Stimulated activated naive CD8-positive, alpha-beta T cell treated with anti-CD3 and anti-CD28 coated beads, Interleukin-15, Interleukin-2, amounts not matched to agents 100 ng/mL and 50 ng/mL, for 24 hours (primary cell): Measurements from ENCODE around the gene ITPRIP.

Experiments
- H3K27ac Mint-ChIP-seq: one replicate; pipeline ENCODE4 v1.8.0; 2021; ENCODE audit warnings: mild to moderate bottlenecking, mixed read lengths
- H3K27me3 Mint-ChIP-seq: one replicate; pipeline ENCODE4 v1.8.0; 2021; ENCODE audit warnings: mixed read lengths
- H3K36me3 Mint-ChIP-seq: one replicate; pipeline ENCODE4 v1.8.0; 2021; ENCODE audit warnings: low read depth, mixed read lengths
- H3K4me1 Mint-ChIP-seq: one replicate; pipeline ENCODE4 v1.8.0; 2021; ENCODE audit warnings: low read depth, mixed read lengths
- H3K4me3 Mint-ChIP-seq: one replicate; pipeline ENCODE4 v1.8.0; 2021; ENCODE audit warnings: mild to moderate bottlenecking, mixed read lengths
- H3K9me3 Mint-ChIP-seq: one replicate; pipeline ENCODE4 v1.8.0; 2021; ENCODE audit warnings: mixed read lengths

ITPRIP gene

DNA sequence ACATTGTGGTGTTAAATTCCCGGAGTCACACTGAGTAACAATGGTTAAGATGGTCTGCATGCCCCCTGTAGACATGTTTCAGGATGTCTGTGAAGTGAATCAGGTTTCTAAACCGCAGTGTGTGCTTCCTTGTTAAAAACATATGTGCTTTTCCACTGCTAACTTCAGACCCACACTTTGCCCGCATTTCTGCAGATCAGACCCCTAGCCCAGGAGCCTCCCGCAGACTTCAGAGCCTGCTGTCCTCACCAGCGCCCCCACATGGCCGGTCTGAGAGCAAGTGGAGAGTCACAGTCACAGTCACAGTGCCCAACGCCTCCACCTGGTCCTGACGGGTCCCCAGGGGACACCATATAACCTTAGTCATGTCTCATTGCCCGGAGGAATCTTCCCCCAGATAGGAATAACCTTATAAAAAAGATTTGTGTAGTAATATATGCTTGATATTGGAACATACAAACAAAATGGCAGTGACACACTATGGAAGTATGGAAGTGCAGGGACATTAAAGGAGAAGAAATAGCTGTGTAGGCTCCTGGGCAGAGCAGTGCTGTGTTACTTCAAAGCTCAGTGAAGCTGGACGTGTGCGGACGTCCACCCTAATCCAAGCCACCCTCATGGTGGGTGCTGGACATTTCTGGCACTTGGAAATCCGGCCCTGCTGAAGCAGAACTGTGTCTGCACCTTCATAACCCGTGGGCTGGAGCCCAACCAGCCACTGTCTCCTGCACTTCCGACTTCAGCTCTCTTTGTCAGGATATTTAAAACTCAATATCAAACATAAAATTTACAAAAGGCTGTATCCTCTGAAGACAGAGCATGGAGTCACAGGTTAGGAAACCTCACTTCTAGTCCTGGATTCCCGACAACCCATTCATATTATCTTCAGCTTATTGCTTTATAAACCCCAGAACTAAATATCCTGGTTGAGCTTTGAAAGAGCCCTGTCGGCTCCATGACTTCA, 40.3 kb downstream of the ITPRIP start:
- peaks cover 2% of the 10 kb centered on the region for H3K27me3 Mint-ChIP-seq
- no peak overlapping the region for H3K27ac Mint-ChIP-seq
- H3K4me3 Mint-ChIP-seq: no peak overlapping the region
- H3K9me3 Mint-ChIP-seq: no peaks in the 10 kb centered on the region
- H3K4me1 Mint-ChIP-seq: peaks cover 40% of the 10 kb centered on the region
- H3K36me3 Mint-ChIP-seq: peaks cover 8% of the 10 kb centered on the region

DNA sequence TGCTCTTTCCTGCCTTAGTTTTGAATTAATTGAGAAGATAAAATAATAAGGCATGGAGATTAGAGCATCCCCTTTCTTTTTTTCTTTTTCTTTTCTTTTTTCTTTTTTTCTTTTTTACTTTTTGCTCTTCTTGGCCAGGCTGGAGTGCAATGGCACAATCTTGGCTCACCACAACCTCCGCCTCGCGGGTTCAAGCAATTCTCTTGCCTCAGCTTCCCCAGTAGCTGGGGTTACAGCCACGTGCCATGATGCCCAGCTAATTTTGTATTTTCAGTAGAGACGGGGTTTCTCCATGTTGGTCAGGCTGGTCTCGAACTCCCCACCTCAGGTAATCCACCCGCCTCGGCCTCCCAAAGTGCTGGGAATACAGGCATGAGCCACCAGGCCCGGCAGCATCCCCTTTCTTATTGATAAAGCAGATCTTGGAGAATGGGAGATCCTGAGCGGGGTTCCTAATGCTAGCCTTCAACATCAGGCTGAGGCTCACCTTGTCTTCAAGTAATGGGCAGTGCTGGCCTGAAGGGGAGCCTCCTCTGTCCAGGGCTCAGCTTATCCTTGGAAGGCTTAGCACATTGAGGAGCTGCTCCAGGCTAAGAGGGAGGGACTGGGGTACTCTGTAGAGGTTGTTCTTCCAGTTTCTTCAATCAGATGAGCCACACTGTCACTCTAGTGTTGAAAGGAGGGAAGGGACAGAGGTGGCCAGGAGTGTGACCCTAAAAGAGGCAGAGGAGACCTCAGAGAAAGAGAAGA, 41.4 kb downstream of the ITPRIP start:
- H3K4me1 Mint-ChIP-seq: peaks cover 37% of the 10 kb centered on the region
- H3K9me3 Mint-ChIP-seq: no peaks in the 10 kb centered on the region
- peaks cover 2% of the 10 kb centered on the region for H3K27me3 Mint-ChIP-seq
- peaks cover 4% of the 10 kb centered on the region for H3K36me3 Mint-ChIP-seq
- H3K27ac Mint-ChIP-seq: no peak overlapping the region
- no peak overlapping the region for H3K4me3 Mint-ChIP-seq

DNA sequence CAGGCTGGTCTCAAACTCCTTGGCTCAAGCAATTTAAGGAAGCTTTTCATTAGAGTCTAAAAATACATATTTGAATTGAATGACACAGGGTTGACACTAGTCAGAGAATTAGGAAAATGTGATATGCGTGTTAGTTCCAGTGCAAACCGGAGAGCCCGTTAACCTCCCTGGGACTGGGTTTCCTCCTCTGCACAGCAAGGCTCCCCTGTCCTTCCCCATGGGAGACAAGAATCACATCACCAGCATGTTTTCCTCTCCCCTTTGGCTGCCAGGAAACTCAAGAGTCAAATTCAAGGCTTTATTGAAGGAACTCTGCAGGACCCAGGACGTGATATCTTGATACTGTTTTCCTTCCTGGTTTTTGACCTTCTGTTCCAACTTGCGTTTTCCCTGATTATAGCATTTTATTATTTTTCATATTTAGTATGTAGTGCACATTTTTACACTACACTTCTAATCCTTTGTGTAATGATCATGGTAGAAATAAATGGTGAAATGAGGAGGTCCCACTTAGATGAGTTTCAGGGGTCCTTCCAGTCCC, 44.4 kb downstream of the ITPRIP start:
- Mint-ChIP-seq H3K27me3 (peaks cover 17% of the 10 kb centered on the region), H3K4me1 (peaks cover 19% of the 10 kb centered on the region), H3K27ac (no peak overlapping the region), H3K36me3 (no peaks in the 10 kb centered on the region), H3K4me3 (no peak overlapping the region), H3K9me3 (no peaks in the 10 kb centered on the region)

DNA sequence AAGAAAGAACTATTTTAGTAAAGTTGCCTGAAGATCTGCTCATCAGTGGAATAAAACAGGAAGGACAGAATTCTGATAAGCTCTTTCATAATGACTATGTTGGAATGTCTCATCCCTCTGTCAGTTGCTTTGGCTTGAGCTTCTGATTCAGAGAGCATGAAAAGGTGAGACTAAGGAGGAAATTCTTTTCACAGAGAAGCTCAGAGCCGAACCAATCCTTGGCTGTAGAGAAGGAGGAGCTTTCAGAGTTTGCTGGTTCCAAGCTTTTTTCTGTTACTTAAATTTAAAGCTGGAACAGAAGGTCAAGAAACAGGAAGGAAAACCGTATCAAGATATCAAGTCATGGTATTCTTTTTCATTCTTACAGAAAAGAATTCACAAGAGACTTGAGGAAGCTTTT, 45.3 kb downstream of the ITPRIP start:
- Mint-ChIP-seq H3K4me3 (no peak overlapping the region), H3K9me3 (no peaks in the 10 kb centered on the region), H3K36me3 (no peaks in the 10 kb centered on the region), H3K4me1 (peaks cover 19% of the 10 kb centered on the region), H3K27me3 (peaks cover 17% of the 10 kb centered on the region), H3K27ac (no peak overlapping the region)

DNA sequence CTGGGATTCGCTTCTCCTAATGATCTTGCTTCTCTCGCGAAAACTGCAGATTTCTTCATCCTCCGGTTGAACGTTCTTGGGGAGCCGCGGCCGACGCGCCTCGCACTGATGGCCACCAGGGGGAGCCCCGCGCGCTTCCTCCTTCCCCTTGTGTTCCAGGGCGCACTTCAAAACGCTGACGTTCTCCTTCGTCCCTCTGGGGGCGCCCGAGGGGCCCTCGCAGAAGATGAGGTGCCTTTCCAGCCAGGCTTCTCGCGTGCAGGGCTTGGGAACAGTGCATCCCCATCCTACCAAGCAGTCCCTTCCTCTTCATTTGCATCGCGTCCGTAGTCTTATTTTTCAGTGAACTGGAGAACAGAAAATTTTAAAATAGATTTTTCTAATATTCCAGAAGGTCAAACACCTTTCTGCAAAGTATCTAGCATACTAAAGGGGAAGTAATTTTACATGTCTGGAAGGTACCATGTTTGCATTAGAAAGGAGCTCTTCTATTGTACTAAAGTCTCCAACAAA, 46.8 kb downstream of the ITPRIP start:
- Mint-ChIP-seq H3K27ac (peak overlapping the region; percentile 67), H3K36me3 (no peaks in the 10 kb centered on the region), H3K9me3 (no peaks in the 10 kb centered on the region), H3K27me3 (peaks cover 20% of the 10 kb centered on the region), H3K4me1 (peaks cover 14% of the 10 kb centered on the region), H3K4me3 (no peak overlapping the region)

DNA sequence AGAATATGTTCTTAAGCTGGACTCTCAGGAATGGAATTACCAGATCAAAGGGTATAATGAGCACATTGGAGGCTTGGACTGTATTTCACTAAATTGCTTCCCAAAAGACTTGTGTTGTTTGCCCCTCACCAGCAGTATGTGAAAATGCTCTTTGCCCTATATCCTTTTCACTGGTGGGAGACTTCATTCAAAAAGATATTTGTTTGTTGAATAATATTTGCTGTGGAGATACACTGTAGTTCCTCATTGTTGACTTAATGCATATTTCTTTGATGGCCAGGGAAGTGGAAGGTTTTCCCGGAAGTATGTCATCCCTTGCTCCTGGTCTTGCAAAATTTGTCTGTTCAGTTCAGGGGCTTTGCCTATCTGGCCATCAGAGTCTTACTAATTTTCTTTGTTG, 49.9 kb downstream of the ITPRIP start:
- Mint-ChIP-seq H3K4me1 (peaks cover 14% of the 10 kb centered on the region), H3K27me3 (peaks cover 18% of the 10 kb centered on the region), H3K36me3 (no peaks in the 10 kb centered on the region), H3K27ac (no peak overlapping the region), H3K4me3 (no peak overlapping the region), H3K9me3 (no peaks in the 10 kb centered on the region)

DNA sequence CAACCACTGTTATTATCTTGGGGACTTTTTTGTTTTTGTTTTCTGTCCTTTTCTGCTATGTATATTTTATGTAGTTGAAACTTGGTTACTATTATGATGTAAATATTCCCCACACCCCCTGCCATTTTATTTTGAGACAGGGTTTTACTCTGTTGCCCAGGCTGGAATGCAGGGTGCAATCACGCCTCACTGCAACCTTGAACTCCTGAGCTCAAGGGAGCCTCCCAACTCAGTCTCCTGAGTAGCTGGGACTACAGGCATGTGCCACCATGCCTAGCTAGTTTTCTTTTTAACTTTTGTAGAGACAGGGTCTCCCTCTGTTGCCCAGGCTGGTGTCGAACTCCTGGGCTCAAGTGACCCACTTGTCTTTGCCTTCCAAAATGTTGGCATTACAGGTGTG, 51.3 kb downstream of the ITPRIP start:
- Mint-ChIP-seq H3K9me3 (no peaks in the 10 kb centered on the region), H3K27ac (no peak overlapping the region), H3K4me1 (peaks cover 6% of the 10 kb centered on the region), H3K36me3 (no peaks in the 10 kb centered on the region), H3K4me3 (no peak overlapping the region), H3K27me3 (peaks cover 18% of the 10 kb centered on the region)

DNA sequence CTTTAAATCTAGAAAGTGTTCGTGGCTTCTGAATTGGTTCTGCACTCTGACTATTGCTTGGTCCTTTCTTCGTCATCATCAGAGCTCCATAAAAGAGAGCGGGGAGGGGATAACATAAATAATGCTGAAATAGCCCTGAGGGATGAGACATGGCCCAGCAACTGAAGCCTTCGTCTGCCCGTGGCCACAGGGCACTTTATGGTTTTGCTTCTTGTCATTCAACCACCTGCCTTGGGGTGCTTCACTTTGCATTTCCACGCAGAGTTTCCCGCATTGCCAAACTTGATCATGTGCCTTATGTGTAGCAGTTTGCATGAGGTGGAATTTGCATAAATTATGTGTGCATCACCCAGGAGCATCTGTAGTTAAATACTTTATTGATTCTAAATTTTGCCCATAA, 53.4 kb downstream of the ITPRIP start:
- Mint-ChIP-seq H3K27ac (no peak overlapping the region), H3K27me3 (peaks cover 8% of the 10 kb centered on the region), H3K4me3 (no peak overlapping the region), H3K9me3 (no peaks in the 10 kb centered on the region), H3K4me1 (no peaks in the 10 kb centered on the region), H3K36me3 (no peaks in the 10 kb centered on the region)

DNA sequence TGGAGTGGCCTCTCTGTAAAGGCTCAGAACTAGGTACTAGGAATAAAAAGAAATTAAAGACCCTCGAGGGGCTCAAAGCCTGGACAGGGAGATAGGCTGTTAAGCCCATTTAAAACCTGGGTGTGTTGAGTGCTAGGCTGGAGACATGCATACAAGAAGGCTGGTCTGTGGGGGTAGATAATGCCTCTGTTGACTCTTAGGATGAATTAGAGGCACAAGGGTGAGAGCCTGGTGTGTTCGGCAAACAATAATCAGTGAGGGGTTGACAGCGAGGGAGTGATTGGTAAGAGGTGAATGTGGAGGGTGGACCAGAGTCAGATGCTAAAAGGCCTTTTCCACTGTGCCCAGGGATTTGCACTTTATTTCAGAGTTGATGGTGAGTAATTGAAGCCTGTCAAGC, 56.6 kb downstream of the ITPRIP start:
- Mint-ChIP-seq H3K27ac (no peak overlapping the region), H3K4me3 (no peak overlapping the region), H3K4me1 (no peaks in the 10 kb centered on the region), H3K9me3 (no peaks in the 10 kb centered on the region), H3K36me3 (no peaks in the 10 kb centered on the region), H3K27me3 (peaks cover 4% of the 10 kb centered on the region)

DNA sequence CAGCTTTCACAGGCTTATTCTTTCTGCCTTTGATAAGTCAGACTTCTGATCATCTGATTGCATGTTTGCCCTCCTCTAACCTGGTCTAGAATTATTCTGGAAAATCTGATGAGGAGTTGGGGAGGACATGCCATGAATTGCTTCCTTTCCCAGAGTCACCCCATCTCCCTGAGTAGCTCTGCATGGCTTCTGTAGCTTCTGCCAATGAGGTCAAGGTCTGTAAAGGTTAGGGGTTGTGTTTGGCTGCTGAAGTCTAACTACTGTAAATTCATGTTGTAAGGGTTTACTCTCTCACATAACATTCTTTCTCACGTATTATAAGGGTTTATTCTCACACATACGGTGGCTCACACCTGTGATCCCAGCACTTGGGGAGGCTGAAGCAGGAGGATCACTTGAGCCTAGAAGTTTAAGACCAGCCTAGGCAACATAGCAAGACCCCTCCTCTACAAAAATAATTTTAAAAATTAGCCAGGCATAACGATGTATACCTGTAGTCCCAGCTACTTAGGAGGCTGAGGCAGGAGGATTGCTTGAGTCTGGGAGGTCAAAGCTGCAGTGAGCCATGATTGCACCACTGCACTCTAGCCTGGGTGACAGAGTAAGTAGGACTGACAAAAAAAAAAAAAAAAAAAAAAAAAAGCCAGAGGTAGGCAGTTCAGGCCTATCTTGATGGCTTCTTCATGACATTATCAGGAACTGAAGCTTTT, 58.6 kb downstream of the ITPRIP start:
- peaks cover 13% of the 10 kb centered on the region for H3K27me3 Mint-ChIP-seq
- H3K36me3 Mint-ChIP-seq: no peaks in the 10 kb centered on the region
- no peak overlapping the region for H3K27ac Mint-ChIP-seq
- H3K4me1 Mint-ChIP-seq: peaks cover 2% of the 10 kb centered on the region
- H3K4me3 Mint-ChIP-seq: no peak overlapping the region
- H3K9me3 Mint-ChIP-seq: no peaks in the 10 kb centered on the region

DNA sequence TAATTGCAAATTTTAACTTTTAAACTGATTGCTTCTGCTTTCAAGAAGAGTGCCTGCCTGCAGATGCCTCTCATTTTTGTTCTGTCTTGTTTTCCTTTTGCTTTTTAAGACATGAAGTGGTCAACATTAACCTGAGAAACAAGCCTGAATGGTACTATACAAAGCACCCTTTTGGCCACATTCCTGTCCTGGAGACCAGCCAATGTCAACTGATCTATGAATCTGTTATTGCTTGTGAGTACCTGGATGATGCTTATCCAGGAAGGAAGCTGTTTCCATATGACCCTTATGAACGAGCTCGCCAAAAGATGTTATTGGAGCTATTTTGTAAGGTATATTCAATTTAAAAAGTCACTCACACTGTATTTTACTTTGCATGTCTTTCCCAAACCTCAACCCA, 60.5 kb downstream of the ITPRIP start:
- no peaks in the 10 kb centered on the region for H3K36me3 Mint-ChIP-seq
- no peaks in the 10 kb centered on the region for H3K9me3 Mint-ChIP-seq
- no peak overlapping the region for H3K4me3 Mint-ChIP-seq
- H3K27me3 Mint-ChIP-seq: peaks cover 13% of the 10 kb centered on the region
- H3K4me1 Mint-ChIP-seq: peaks cover 5% of the 10 kb centered on the region
- no peak overlapping the region for H3K27ac Mint-ChIP-seq

DNA sequence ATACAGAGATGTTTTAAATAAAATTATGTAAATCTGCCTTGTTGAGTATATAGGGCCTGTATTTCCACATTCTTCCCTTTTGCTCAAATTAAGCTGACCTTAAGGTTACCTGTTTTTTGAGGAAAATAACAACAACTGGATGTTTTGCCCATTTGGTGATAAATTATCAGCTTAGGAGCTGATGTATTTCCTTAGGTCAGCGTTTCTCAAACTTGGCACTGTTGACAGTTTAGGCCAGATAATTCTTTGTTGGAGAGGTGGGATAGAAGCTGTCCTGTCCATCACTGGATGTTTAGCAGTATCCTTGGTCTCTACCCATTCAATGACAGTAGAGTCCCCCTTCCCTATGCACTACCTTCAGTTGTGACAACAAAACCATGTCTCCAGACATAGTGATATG, 62.1 kb downstream of the ITPRIP start:
- Mint-ChIP-seq H3K27me3 (peaks cover 13% of the 10 kb centered on the region), H3K9me3 (no peaks in the 10 kb centered on the region), H3K4me3 (no peak overlapping the region), H3K4me1 (peaks cover 5% of the 10 kb centered on the region), H3K27ac (no peak overlapping the region), H3K36me3 (no peaks in the 10 kb centered on the region)

DNA sequence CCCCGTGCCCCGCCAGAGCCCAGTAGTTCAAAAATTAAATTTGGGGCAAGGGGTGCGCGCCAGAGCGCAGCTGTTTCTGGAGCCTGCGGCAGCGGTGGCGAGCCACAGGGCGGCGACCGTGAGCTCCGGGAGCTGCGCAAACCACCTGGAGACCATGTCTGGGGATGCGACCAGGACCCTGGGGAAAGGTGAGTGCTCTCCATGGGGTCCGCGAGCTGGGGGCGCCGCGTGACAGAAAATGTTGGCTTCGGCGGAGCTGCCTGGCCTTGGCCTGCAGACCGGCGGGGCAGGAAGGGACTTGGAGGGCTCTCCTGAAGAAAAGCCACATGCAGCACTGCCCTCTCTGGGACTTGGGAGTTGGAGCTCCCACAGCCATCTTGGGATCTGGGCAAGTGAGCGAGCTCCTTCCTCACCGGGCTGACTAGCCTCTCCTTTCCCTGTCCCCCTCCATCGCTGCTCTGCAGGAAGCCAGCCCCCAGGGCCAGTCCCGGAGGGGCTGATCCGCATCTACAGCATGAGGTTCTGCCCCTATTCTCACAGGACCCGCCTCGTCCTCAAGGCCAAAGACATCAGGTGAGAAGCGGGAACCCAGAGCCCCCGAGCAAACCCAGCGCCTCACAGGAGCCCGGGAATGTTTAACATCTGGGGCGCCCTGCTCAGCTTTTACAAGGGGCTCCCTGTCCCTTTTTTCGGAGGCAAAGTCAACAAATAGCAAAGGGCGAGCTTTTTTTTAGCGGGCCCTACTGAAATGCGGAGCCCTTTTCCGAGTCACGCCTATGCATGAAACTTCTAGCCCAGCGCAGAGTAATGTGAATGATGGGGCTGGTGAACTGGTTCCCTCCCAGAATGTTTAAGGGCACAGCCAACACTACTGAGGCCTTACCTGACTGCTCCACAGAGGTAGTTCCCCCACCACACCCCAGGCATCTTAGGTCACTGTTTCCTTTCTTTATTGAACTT, 63.2 kb downstream of the ITPRIP start:
- Mint-ChIP-seq H3K36me3 (no peaks in the 10 kb centered on the region), H3K4me3 (peak overlapping the region; percentile 53)

More for the DNA sequence above, 63.2 kb downstream of the ITPRIP start:
- H3K27me3 Mint-ChIP-seq: peaks cover 13% of the 10 kb centered on the region
- H3K27ac Mint-ChIP-seq: no peak overlapping the region
- no peaks in the 10 kb centered on the region for H3K9me3 Mint-ChIP-seq
- peaks cover 5% of the 10 kb centered on the region for H3K4me1 Mint-ChIP-seq
